Measurements from ENCODE around the gene GTPBP3. TPM values are rescaled to one million over a fixed set of nuclear protein-coding genes. Genes with fewer than 3 reads are reported as not detected.

The GTPBP3 gene
- total and polyA plus RNA-seq, 12 donors = 8.0 to 12.8 (median 9.8) TPM

DNA sequence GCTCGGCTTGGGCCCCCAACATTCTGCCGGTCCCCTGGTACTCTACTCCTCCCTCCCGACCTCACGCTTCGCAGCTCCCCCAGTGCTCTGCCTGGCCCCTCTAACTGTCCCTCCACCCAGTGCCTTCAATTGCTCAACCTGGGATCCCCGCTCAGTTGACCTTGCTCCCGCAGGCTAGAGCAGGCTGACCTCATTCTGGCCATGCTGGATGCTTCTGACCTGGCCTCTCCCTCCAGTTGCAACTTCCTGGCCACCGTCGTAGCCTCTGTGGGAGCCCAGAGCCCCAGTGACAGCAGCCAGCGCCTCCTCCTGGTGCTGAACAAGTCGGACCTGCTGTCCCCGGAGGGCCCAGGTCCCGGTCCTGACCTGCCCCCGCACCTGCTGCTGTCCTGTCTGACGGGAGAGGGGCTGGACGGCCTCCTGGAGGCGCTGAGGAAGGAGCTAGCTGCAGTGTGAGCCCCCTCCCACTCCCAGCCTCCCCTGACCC, 3.6 kb downstream of the GTPBP3 start:
- Histone ChIP-seq H3K4me3 (no peak overlapping the region), H3K27ac (no peak overlapping the region)
- no peak for DNase-seq

DNA sequence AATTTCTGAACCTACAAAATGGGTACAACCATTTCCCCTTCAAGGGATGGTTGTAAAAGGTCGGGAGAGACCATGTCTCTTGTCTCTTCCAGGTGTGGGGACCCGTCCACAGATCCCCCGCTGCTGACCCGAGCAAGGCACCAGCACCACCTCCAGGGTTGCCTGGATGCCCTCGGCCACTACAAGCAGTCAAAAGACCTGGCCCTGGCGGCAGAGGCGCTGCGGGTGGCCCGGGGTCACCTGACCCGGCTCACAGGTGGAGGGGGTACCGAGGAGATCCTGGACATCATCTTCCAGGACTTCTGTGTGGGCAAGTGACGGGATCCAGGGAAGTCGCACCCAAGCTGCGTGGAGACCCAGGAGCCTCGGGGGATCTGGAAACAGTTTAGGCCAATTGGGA, 4.0 kb downstream of the GTPBP3 start:
- H3K27ac ChIP-seq = no peak overlapping the region
- H3K27me3 ChIP-seq = no peaks in the 10 kb centered on the region
- H3K4me3 ChIP-seq = no peak overlapping the region
- no peaks in the 10 kb centered on the region for H3K9me3 ChIP-seq
- intact Hi-C loops (cut with DNase I) = loop anchor here in 3 of 10 donors (10.0 kb wide), 2 partner anchors 123 to 513 kb away; partner anchors contain the start of genes NXNL1 (in 2 of the 3) and RPL18A (in 1 of the 3)
- ATAC-seq (no peak), DNase-seq (no peak)
- peaks cover 0 to 20% (median 0%) of the 10 kb centered on the region in 9 donors for H3K36me3 ChIP-seq
- H3K4me1 ChIP-seq = peaks cover 4 to 22% (median 14%) of the 10 kb centered on the region in 9 donors
- TF ChIP-seq, protein P1, sequence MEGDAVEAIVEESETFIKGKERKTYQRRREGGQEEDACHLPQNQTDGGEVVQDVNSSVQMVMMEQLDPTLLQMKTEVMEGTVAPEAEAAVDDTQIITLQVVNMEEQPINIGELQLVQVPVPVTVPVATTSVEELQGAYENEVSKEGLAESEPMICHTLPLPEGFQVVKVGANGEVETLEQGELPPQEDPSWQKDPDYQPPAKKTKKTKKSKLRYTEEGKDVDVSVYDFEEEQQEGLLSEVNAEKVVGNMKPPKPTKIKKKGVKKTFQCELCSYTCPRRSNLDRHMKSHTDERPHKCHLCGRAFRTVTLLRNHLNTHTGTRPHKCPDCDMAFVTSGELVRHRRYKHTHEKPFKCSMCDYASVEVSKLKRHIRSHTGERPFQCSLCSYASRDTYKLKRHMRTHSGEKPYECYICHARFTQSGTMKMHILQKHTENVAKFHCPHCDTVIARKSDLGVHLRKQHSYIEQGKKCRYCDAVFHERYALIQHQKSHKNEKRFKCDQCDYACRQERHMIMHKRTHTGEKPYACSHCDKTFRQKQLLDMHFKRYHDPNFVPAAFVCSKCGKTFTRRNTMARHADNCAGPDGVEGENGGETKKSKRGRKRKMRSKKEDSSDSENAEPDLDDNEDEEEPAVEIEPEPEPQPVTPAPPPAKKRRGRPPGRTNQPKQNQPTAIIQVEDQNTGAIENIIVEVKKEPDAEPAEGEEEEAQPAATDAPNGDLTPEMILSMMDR (IDR thresholded peaks at IDR 0.05) = no peak
- WGBS, 2 donors = 93 to 94% methylated on average over 15 of the region's 15 CpGs

More for the DNA sequence above, 3.6 kb downstream of the GTPBP3 start:
- TF ChIP-seq, protein P1 (IDR thresholded peaks at IDR 0.05) = no peak
- H3K4me1 ChIP-seq = peaks cover 4 to 22% (median 16%) of the 10 kb centered on the region in 9 donors
- WGBS, 2 donors = 76 to 81% methylated on average over 17 of the region's 17 CpGs
- H3K9me3 ChIP-seq = no peaks in the 10 kb centered on the region
- intact Hi-C loops (cut with DNase I) = loop anchor here in 3 of 10 donors (10.0 kb wide), 2 partner anchors 124 to 514 kb away; partner anchors contain the start of genes NXNL1 (in 2 of the 3) and RPL18A (in 1 of the 3)
- H3K36me3 ChIP-seq = peaks cover 0 to 20% (median 0%) of the 10 kb centered on the region in 9 donors
- no peaks in the 10 kb centered on the region for H3K27me3 ChIP-seq
- ATAC-seq = no peak

DNA sequence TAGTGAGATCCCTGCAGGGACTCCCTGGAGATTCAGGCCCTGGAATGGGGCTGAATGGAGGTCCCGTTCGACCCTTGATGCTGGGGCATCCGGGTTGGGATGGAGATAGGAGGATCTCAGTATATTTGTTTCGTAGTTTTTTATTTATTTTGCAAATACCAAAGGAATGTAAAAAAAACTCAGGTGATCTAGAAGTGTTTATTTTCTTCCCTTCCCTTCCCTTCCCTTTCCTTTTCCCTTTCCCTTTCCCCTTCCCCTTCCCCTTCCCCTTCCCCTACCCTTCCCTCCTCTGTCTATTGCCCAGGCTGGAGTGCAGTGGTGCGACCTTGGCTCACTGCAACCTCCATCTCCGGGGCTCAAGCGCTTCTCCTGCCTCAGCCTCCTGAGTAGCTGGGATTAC, 4.5 kb downstream of the GTPBP3 start:
- Histone ChIP-seq H3K36me3 (peaks cover 0 to 20% (median 0%) of the 10 kb centered on the region in 9 donors), H3K4me1 (peaks cover 4 to 25% (median 19%) of the 10 kb centered on the region in 9 donors), H3K27ac (no peak overlapping the region), H3K9me3 (no peaks in the 10 kb centered on the region), H3K27me3 (no peaks in the 10 kb centered on the region), H3K4me3 (no peak overlapping the region)
- DNase-seq (no peak), ATAC-seq (no peak)
- intact Hi-C loops (cut with DNase I) = loop anchor here in 3 of 10 donors (10.0 kb wide), 2 partner anchors 123 to 513 kb away; partner anchors contain the start of genes NXNL1 (in 2 of the 3) and RPL18A (in 1 of the 3)
- 82 to 92% methylated on average over 7 of the region's 7 CpGs for WGBS, 2 donors
- TF ChIP-seq, protein P1 (IDR thresholded peaks at IDR 0.05) = no peak

DNA sequence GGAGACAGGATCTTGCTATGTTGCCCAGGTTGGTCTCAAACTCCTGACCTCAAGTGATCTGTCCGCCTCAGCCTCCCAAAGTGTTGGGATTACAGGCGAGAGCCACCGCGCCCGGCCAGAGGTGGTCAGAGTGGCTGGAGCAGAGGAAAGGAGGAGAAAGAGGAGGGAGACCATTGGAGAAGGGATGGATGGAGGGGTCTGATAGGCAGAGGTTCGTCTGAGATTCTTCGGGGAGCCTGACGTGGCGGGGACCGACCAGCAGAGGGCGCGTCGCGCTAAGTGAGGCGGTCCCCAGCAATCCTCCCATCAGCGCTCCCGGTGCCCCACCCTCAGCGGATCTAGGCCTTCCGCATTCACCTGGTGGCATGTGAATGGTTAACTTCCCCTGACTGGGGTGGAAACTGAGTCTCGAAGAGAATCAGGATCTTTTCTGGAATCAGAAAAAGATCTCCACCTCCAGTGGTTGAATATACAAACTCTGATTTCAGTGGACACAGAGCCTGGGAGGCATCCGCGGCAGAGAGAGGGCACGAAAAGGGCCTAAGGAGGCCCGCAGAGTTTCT, 8.8 kb downstream of the GTPBP3 start:
- no peak overlapping the region for H3K4me3 ChIP-seq
- peaks cover 0 to 13% (median 0%) of the 10 kb centered on the region in 9 donors for H3K36me3 ChIP-seq
- peak; percentile 70 to 85 (median 78) for ATAC-seq
- H3K27ac ChIP-seq = peak overlapping the region in 8 of 10 donors; percentile 56 to 86 (median 77)
- H3K27me3 ChIP-seq = peaks cover 0 to 19% (median 0%) of the 10 kb centered on the region in 7 donors
- intact Hi-C loops (cut with DNase I) = loop anchor here (1.0 to 10.0 kb wide), 6 partner anchors 40 to 509 kb away; partner anchors contain the start of genes NXNL1 (in 2 of the 10) and RPL18A (in 1 of the 10)
- TF ChIP-seq, protein P1 (IDR thresholded peaks at IDR 0.05) = peak; percentile 92 to 98 (median 97)
- no peaks in the 10 kb centered on the region for H3K9me3 ChIP-seq
- DNase-seq = peak; percentile 78 to 81
- WGBS, 2 donors = 15 to 18% methylated on average over 21 to 24 of the region's 24 CpGs
- peaks cover 16 to 52% (median 36%) of the 10 kb centered on the region in 9 donors for H3K4me1 ChIP-seq
